Activated CD8-positive, alpha-beta T cell treated with anti-CD3 and anti-CD28 coated beads, Interleukin-2, amount 10 ng/mL, durations not matched to agents 7 days and 5 days (primary cell): ENCODE results near the gene SELENON. TPM values are rescaled to one million over a fixed set of nuclear protein-coding genes. Genes with fewer than 3 reads are reported as not detected.

Experiments
- ATAC-seq: fragments of 150-1000 bp; cut with Tn5 transposase; one replicate; pipeline ENCODE4 v1.10.0; 2021; ENCODE audit warnings: moderate library complexity
- CTCF ChIA-PET: fragments of 350-600 bp; sonication (Branson Sonifier 250); formaldehyde crosslinking; loops from one replicate; lab custom pipeline; 2021; ENCODE audit warnings: antibody characterized with exemption; lab: Charles Lee
- POLR2A ChIA-PET: fragments of 350-600 bp; sonication (Branson Sonifier 250); formaldehyde crosslinking; loops from one replicate; lab custom pipeline; 2021; ENCODE audit warnings: antibody characterized with exemption; lab: Charles Lee
- DNase-seq: peaks from one replicate; pipeline ENCODE4 v3.0.0-alpha.2; 2020
- H3K27ac Mint-ChIP-seq: one replicate; pipeline ENCODE4 v1.8.0; 2021; ENCODE audit warnings: mild to moderate bottlenecking, mixed read lengths
- H3K27me3 Mint-ChIP-seq: one replicate; pipeline ENCODE4 v1.8.0; 2021; ENCODE audit warnings: low read depth, mixed read lengths
- H3K36me3 Mint-ChIP-seq: one replicate; pipeline ENCODE4 v1.8.0; 2021; ENCODE audit warnings: low read depth, mixed read lengths
- H3K4me1 Mint-ChIP-seq: one replicate; pipeline ENCODE4 v1.8.0; 2021; ENCODE audit warnings: low read depth, mixed read lengths
- H3K4me3 Mint-ChIP-seq: one replicate; pipeline ENCODE4 v1.8.0; 2021; ENCODE audit warnings: mild to moderate bottlenecking, mixed read lengths
- H3K9me3 Mint-ChIP-seq: one replicate; pipeline ENCODE4 v1.8.0; 2022; ENCODE audit warnings: mixed read lengths; ENCODE audit not compliant: insufficient read depth
- total RNA-seq, 2 experiments: library from RNA; stranded (reverse); gene quantifications; one replicate each; pipeline ENCODE4 v1.2.3, GENCODE V29; 2021

The SELENON gene
- 1 to 10 TPM; 4.5 to 5.1 TPM for total RNA-seq

- DNase-seq = no peak
- Mint-ChIP-seq H3K36me3 (no peaks in the 10 kb centered on the region), H3K27me3 (peaks cover 10% of the 10 kb centered on the region), H3K4me3 (peak within 1 kb of the TSS; percentile 74), H3K9me3 (no peaks in the 10 kb centered on the region), H3K4me1 (peaks cover 50% of the 10 kb centered on the region), H3K27ac (peak within 1 kb of the TSS; percentile 37)
- ChIA-PET POLR2A (no interaction called here), CTCF (interaction anchor here (1.3 to 7.1 kb wide), 5 partner anchors 9 to 267 kb away, joined by 3 to 68 read pairs (median 21); no protein-coding TSS in a partner anchor)
- ATAC-seq = peak; percentile 67
These were observed at the start of gene SELENON for GRCh38 chr1:25799935-25800702. TSS of gene SELENON (plus strand) at chr1:25800193. CDS start at chr1:25800231, 38 bp downstream.

GRCh38 chr1:25750923-25751605 is 48.9 kb upstream of the SELENON start:
- ChIA-PET POLR2A (no interaction called here), CTCF (interaction anchor here (1.1 kb wide), 1 partner anchor 178 kb away, joined by 4 read pairs; no protein-coding TSS in a partner anchor)
- ATAC-seq (no peak), DNase-seq (no peak)
- Mint-ChIP-seq H3K27ac (no peak overlapping the region), H3K4me3 (no peak overlapping the region), H3K36me3 (no peaks in the 10 kb centered on the region), H3K4me1 (peaks cover 18% of the 10 kb centered on the region), H3K9me3 (no peaks in the 10 kb centered on the region), H3K27me3 (no peaks in the 10 kb centered on the region)

GRCh38 chr1:25754470-25755181 is 45.4 kb upstream of the SELENON start:
- CTCF ChIA-PET = no interaction called here
- peak; percentile 6 for ATAC-seq
- no peaks in the 10 kb centered on the region for H3K9me3 Mint-ChIP-seq
- POLR2A ChIA-PET = no interaction called here
- H3K4me1 Mint-ChIP-seq = peaks cover 21% of the 10 kb centered on the region
- H3K27me3 Mint-ChIP-seq = peaks cover 2% of the 10 kb centered on the region
- H3K27ac Mint-ChIP-seq = no peak overlapping the region
- no peak overlapping the region for H3K4me3 Mint-ChIP-seq
- H3K36me3 Mint-ChIP-seq = no peaks in the 10 kb centered on the region
- DNase-seq = no peak

- no peaks in the 10 kb centered on the region for H3K9me3 Mint-ChIP-seq
- no peaks in the 10 kb centered on the region for H3K36me3 Mint-ChIP-seq
- CTCF ChIA-PET = no interaction called here
- no peak for ATAC-seq
- POLR2A ChIA-PET = no interaction called here
- H3K27ac Mint-ChIP-seq = no peak overlapping the region
- H3K27me3 Mint-ChIP-seq = peaks cover 2% of the 10 kb centered on the region
- H3K4me1 Mint-ChIP-seq = peaks cover 21% of the 10 kb centered on the region
- no peak for DNase-seq
- H3K4me3 Mint-ChIP-seq = no peak overlapping the region
These were observed 44.4 kb upstream of the SELENON start for GRCh38 chr1:25755475-25756125.

GRCh38 chr1:25756215-25756614 is 43.8 kb upstream of the SELENON start:
- Mint-ChIP-seq H3K27me3 (peaks cover 2% of the 10 kb centered on the region), H3K4me3 (no peak overlapping the region), H3K36me3 (peaks cover 2% of the 10 kb centered on the region), H3K9me3 (no peaks in the 10 kb centered on the region), H3K27ac (no peak overlapping the region), H3K4me1 (peaks cover 21% of the 10 kb centered on the region)
- CTCF ChIA-PET = no interaction called here
- DNase-seq (no peak), ATAC-seq (no peak)
- POLR2A ChIA-PET = no interaction called here

GRCh38 chr1:25757151-25757845 is 42.7 kb upstream of the SELENON start:
- Mint-ChIP-seq H3K9me3 (no peaks in the 10 kb centered on the region), H3K27me3 (peaks cover 2% of the 10 kb centered on the region), H3K4me3 (no peak overlapping the region), H3K36me3 (peaks cover 4% of the 10 kb centered on the region), H3K4me1 (peaks cover 21% of the 10 kb centered on the region), H3K27ac (no peak overlapping the region)
- ATAC-seq = no peak
- ChIA-PET CTCF (interaction anchor here (1.8 kb wide), 1 partner anchor 39 kb away, joined by 4 read pairs; no protein-coding TSS in a partner anchor), POLR2A (no interaction called here)
- DNase-seq = no peak

GRCh38 chr1:25757846-25758185 is 42.2 kb upstream of the SELENON start:
- Mint-ChIP-seq H3K36me3 (peaks cover 4% of the 10 kb centered on the region), H3K9me3 (no peaks in the 10 kb centered on the region), H3K4me1 (peaks cover 21% of the 10 kb centered on the region), H3K27ac (no peak overlapping the region), H3K4me3 (no peak overlapping the region), H3K27me3 (peaks cover 2% of the 10 kb centered on the region)
- ATAC-seq = no peak
- no peak for DNase-seq
- ChIA-PET POLR2A (no interaction called here), CTCF (interaction anchor here (1.1 to 1.8 kb wide), 2 partner anchors 38 to 65 kb away, joined by 3 to 4 read pairs; no protein-coding TSS in a partner anchor)

- Mint-ChIP-seq H3K27me3 (peaks cover 2% of the 10 kb centered on the region), H3K27ac (no peak overlapping the region), H3K4me3 (no peak overlapping the region), H3K4me1 (peaks cover 21% of the 10 kb centered on the region), H3K36me3 (peaks cover 4% of the 10 kb centered on the region), H3K9me3 (no peaks in the 10 kb centered on the region)
- DNase-seq = no peak
- no peak for ATAC-seq
- POLR2A ChIA-PET = no interaction called here
- CTCF ChIA-PET = interaction anchor here (1.0 to 1.8 kb wide), 3 partner anchors 37 to 476 kb away, joined by 3 to 4 read pairs (median 3); partner anchors contain the start of gene CEP85
These were observed 41.4 kb upstream of the SELENON start for GRCh38 chr1:25758466-25759070.

- ChIA-PET POLR2A (no interaction called here), CTCF (no interaction called here)
- Mint-ChIP-seq H3K27ac (no peak overlapping the region), H3K36me3 (peaks cover 8% of the 10 kb centered on the region), H3K9me3 (no peaks in the 10 kb centered on the region), H3K27me3 (peaks cover 2% of the 10 kb centered on the region), H3K4me3 (no peak overlapping the region), H3K4me1 (peaks cover 12% of the 10 kb centered on the region)
- ATAC-seq = no peak
- DNase-seq = no peak
These were observed 39.8 kb upstream of the SELENON start for GRCh38 chr1:25760122-25760719.

GRCh38 chr1:25760871-25761270 is 39.1 kb upstream of the SELENON start:
- ATAC-seq = no peak
- peaks cover 8% of the 10 kb centered on the region for H3K36me3 Mint-ChIP-seq
- no peak for DNase-seq
- H3K9me3 Mint-ChIP-seq = no peaks in the 10 kb centered on the region
- peaks cover 2% of the 10 kb centered on the region for H3K27me3 Mint-ChIP-seq
- no peak overlapping the region for H3K27ac Mint-ChIP-seq
- peaks cover 11% of the 10 kb centered on the region for H3K4me1 Mint-ChIP-seq
- H3K4me3 Mint-ChIP-seq = no peak overlapping the region
- ChIA-PET POLR2A (no interaction called here), CTCF (no interaction called here)
